Measurements from ENCODE around the gene NELL2.

DNA sequence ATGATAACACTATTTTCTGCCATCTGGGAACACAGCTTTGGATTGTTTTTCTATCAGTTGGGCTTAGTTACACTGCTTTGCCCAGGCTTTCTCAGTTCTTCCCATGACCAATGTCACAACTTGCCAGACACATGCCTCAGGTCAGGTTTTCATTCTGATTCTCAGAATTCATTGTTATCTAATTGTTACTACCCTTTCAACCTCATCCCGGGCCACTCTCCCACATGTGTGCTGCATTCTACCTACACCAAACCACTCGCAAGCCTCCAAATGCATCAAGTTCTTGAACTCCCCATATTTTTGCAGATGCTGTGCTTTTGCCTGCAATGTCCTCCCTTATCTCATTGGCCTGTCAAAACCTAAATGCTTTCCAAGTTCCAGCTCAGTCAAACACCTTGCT is 36.3 kb downstream of the NELL2 start:
- TF ChIP-seq EZH2phosphoT487 (IDR thresholded peaks at IDR 0.05; ENCODE audit: insufficient read depth, low read depth): no peak
- no peak for TF ChIP-seq EZH2 (IDR thresholded peaks at IDR 0.05; ENCODE audit: insufficient read depth, poor library complexity, severe bottlenecking)
